ENCODE measurements around the gene ARG2. TPM values are rescaled to one million over a fixed set of nuclear protein-coding genes. Genes with fewer than 3 reads are reported as not detected.

ARG2 gene
- 4.0 TPM for polyA plus RNA-seq
- long read RNA-seq, donor 1, result 0 reads
- long read RNA-seq, donor 2, partial matches to known transcripts, result 262 of 287 reads
- long read RNA-seq, donor 2, other reads (novel, unspliced or antisense), result 23 of 287 reads
- long read RNA-seq, donor 3, result 0 reads
- long read RNA-seq, donor 4, result 0 reads
- long read RNA-seq, donor 5, result 0 reads
- long read RNA-seq, donor 6, result 0 reads
- long read RNA-seq, donor 7, partial matches to known transcripts, result 57 of 78 reads
- long read RNA-seq, donor 7, other reads (novel, unspliced or antisense), result 20 of 78 reads
- long read RNA-seq, donor 8, partial matches to known transcripts, result 0 of 4 reads
- long read RNA-seq, donor 8, other reads (novel, unspliced or antisense), result 0 of 4 reads
- long read RNA-seq, donor 9, partial matches to known transcripts, result 94 of 158 reads
- long read RNA-seq, donor 9, other reads (novel, unspliced or antisense), result 62 of 158 reads
- long read RNA-seq, donor 10, partial matches to known transcripts, result 0 of 1 reads
- long read RNA-seq, donor 10, other reads (novel, unspliced or antisense), result 0 of 1 reads
- long read RNA-seq, donor 11, partial matches to known transcripts, result 0 of 3 reads
- long read RNA-seq, donor 11, other reads (novel, unspliced or antisense), result 0 of 3 reads

GRCh38 chr14:67619446-67620216, at the start of gene ARG2:
ARG2 (plus strand) TSS chr14:67619920; CDS start chr14:67619978, 58 bp downstream.
- peak; percentile 98 to 99 for DNase-seq
- Histone ChIP-seq H3K27ac (ENCODE audit: low read length) (peak within 1 kb of the TSS; percentile 82), H3K4me1 (ENCODE audit: control insufficient read depth, insufficient read depth, low read length) (peaks cover 11% of the 10 kb centered on the region), H3K4me3 (ENCODE audit: low read length) (peak within 1 kb of the TSS; percentile 64), H3K36me3 (ENCODE audit: control insufficient read depth, insufficient read depth, low read length) (no peaks in the 10 kb centered on the region), H3K27me3 (ENCODE audit: control insufficient read depth, insufficient read depth, low read length) (peaks cover 6% of the 10 kb centered on the region), H3K9me3 (ENCODE audit: control insufficient read depth, low read depth, low read length) (no peaks in the 10 kb centered on the region)
- WGBS (ENCODE audit: insufficient coverage, low lambda C conversion rate), result no CpG with 5 or more reads among the region's 62 CpGs

DNA sequence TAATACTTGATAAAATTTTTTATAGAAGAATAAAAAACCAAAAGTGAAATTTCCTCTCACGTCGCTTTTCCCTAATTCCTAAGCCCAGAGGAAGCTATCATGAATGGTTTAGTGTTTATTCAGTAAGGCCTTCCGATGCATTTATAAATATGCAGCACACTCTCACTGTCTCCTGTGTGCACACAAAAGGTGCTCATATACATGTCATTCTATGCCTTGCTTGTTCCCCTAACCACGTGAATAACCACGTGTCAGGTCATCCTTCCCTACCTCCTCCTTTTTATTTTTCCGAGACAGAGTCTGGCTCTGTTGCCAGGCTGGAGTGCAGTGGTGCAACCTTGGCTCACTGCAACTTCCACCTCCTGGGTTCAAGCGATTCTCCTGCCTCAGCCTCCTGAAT, 49.3 kb upstream of the ARG2 start:
- peaks cover 19% of the 10 kb centered on the region for H3K4me1 ChIP-seq (ENCODE audit: control insufficient read depth, insufficient read depth, low read length)
- no peak for DNase-seq
- H3K36me3 ChIP-seq (ENCODE audit: control insufficient read depth, insufficient read depth, low read length), result peaks cover 25% of the 10 kb centered on the region
- no peaks in the 10 kb centered on the region for H3K9me3 ChIP-seq (ENCODE audit: control insufficient read depth, low read depth, low read length)
- no peaks in the 10 kb centered on the region for H3K27me3 ChIP-seq (ENCODE audit: control insufficient read depth, insufficient read depth, low read length)
- no peak overlapping the region for H3K27ac ChIP-seq (ENCODE audit: low read length)
- WGBS (ENCODE audit: insufficient coverage, low lambda C conversion rate), result 97% methylated on average over 4 of the region's 7 CpGs
- no peak overlapping the region for H3K4me3 ChIP-seq (ENCODE audit: low read length)

- Histone ChIP-seq H3K27ac (ENCODE audit: low read length) (no peak overlapping the region), H3K36me3 (ENCODE audit: control insufficient read depth, insufficient read depth, low read length) (peaks cover 29% of the 10 kb centered on the region), H3K27me3 (ENCODE audit: control insufficient read depth, insufficient read depth, low read length) (no peaks in the 10 kb centered on the region), H3K4me3 (ENCODE audit: low read length) (no peak overlapping the region), H3K4me1 (ENCODE audit: control insufficient read depth, insufficient read depth, low read length) (peaks cover 23% of the 10 kb centered on the region), H3K9me3 (ENCODE audit: control insufficient read depth, low read depth, low read length) (no peaks in the 10 kb centered on the region)
- WGBS (ENCODE audit: insufficient coverage, low lambda C conversion rate), result no CpG with 5 or more reads among the region's 14 CpGs
- DNase-seq, result peak in 1 of 2 donors; percentile 52
Measured at GRCh38 chr14:67571275-67571990, 48.3 kb upstream of the ARG2 start.

- Histone ChIP-seq H3K4me1 (ENCODE audit: control insufficient read depth, insufficient read depth, low read length) (peaks cover 27% of the 10 kb centered on the region), H3K9me3 (ENCODE audit: control insufficient read depth, low read depth, low read length) (no peaks in the 10 kb centered on the region), H3K27me3 (ENCODE audit: control insufficient read depth, insufficient read depth, low read length) (no peaks in the 10 kb centered on the region), H3K27ac (ENCODE audit: low read length) (no peak overlapping the region), H3K36me3 (ENCODE audit: control insufficient read depth, insufficient read depth, low read length) (peaks cover 29% of the 10 kb centered on the region), H3K4me3 (ENCODE audit: low read length) (no peak overlapping the region)
- WGBS (ENCODE audit: insufficient coverage, low lambda C conversion rate), result no CpG with 5 or more reads among the region's 19 CpGs
- no peak for DNase-seq
Measured at GRCh38 chr14:67571991-67572323, 47.8 kb upstream of the ARG2 start.

DNA sequence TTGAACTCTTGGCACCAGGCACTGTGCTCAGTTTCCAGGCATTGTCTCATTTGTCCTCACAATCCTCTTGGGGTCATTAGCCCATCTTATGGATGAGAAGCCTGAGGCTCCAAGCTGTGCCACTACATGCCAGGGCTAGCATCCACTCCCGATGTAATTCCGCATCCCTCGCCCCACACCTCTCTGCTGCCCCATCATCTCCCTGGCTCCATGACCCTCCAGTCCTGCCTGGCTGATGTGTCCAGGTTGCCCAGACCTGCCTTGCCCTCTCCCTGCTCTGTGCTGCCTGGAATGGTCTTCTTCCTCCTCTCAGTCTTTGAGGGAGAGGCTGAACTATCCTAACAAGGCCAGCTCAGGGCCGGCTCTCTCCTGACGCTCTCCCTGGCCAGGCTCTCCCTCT, 47.1 kb upstream of the ARG2 start:
- Histone ChIP-seq H3K9me3 (ENCODE audit: control insufficient read depth, low read depth, low read length) (no peaks in the 10 kb centered on the region), H3K4me1 (ENCODE audit: control insufficient read depth, insufficient read depth, low read length) (peaks cover 32% of the 10 kb centered on the region), H3K27me3 (ENCODE audit: control insufficient read depth, insufficient read depth, low read length) (no peaks in the 10 kb centered on the region), H3K27ac (ENCODE audit: low read length) (peak overlapping the region; percentile 40), H3K4me3 (ENCODE audit: low read length) (no peak overlapping the region), H3K36me3 (ENCODE audit: control insufficient read depth, insufficient read depth, low read length) (peaks cover 31% of the 10 kb centered on the region)
- no CpG with 5 or more reads among the region's 5 CpGs for WGBS (ENCODE audit: insufficient coverage, low lambda C conversion rate)
- DNase-seq, result no peak

GRCh38 chr14:67573228-67574010, 46.3 kb upstream of the ARG2 start:
- Histone ChIP-seq H3K4me1 (ENCODE audit: control insufficient read depth, insufficient read depth, low read length) (peaks cover 32% of the 10 kb centered on the region), H3K9me3 (ENCODE audit: control insufficient read depth, low read depth, low read length) (no peaks in the 10 kb centered on the region), H3K27ac (ENCODE audit: low read length) (peak overlapping the region; percentile 40), H3K36me3 (ENCODE audit: control insufficient read depth, insufficient read depth, low read length) (peaks cover 39% of the 10 kb centered on the region), H3K27me3 (ENCODE audit: control insufficient read depth, insufficient read depth, low read length) (no peaks in the 10 kb centered on the region), H3K4me3 (ENCODE audit: low read length) (no peak overlapping the region)
- peak in 1 of 2 donors; percentile 55 for DNase-seq
- WGBS (ENCODE audit: insufficient coverage, low lambda C conversion rate), result no CpG with 5 or more reads among the region's 15 CpGs

- no peaks in the 10 kb centered on the region for H3K27me3 ChIP-seq (ENCODE audit: control insufficient read depth, insufficient read depth, low read length)
- no peak for DNase-seq
- no peaks in the 10 kb centered on the region for H3K9me3 ChIP-seq (ENCODE audit: control insufficient read depth, low read depth, low read length)
- peaks cover 32% of the 10 kb centered on the region for H3K4me1 ChIP-seq (ENCODE audit: control insufficient read depth, insufficient read depth, low read length)
- H3K27ac ChIP-seq (ENCODE audit: low read length), result no peak overlapping the region
- no CpG with 5 or more reads among the region's 14 CpGs for WGBS (ENCODE audit: insufficient coverage, low lambda C conversion rate)
- H3K36me3 ChIP-seq (ENCODE audit: control insufficient read depth, insufficient read depth, low read length), result peaks cover 42% of the 10 kb centered on the region
- H3K4me3 ChIP-seq (ENCODE audit: low read length), result no peak overlapping the region
Measured at GRCh38 chr14:67574156-67574555, 45.6 kb upstream of the ARG2 start.

GRCh38 chr14:67574806-67575205, 44.9 kb upstream of the ARG2 start:
- no CpG with 5 or more reads among the region's 7 CpGs for WGBS (ENCODE audit: insufficient coverage, low lambda C conversion rate)
- peaks cover 32% of the 10 kb centered on the region for H3K4me1 ChIP-seq (ENCODE audit: control insufficient read depth, insufficient read depth, low read length)
- no peaks in the 10 kb centered on the region for H3K27me3 ChIP-seq (ENCODE audit: control insufficient read depth, insufficient read depth, low read length)
- H3K9me3 ChIP-seq (ENCODE audit: control insufficient read depth, low read depth, low read length), result no peaks in the 10 kb centered on the region
- DNase-seq, result no peak
- H3K36me3 ChIP-seq (ENCODE audit: control insufficient read depth, insufficient read depth, low read length), result peaks cover 45% of the 10 kb centered on the region
- no peak overlapping the region for H3K4me3 ChIP-seq (ENCODE audit: low read length)
- H3K27ac ChIP-seq (ENCODE audit: low read length), result no peak overlapping the region

DNA sequence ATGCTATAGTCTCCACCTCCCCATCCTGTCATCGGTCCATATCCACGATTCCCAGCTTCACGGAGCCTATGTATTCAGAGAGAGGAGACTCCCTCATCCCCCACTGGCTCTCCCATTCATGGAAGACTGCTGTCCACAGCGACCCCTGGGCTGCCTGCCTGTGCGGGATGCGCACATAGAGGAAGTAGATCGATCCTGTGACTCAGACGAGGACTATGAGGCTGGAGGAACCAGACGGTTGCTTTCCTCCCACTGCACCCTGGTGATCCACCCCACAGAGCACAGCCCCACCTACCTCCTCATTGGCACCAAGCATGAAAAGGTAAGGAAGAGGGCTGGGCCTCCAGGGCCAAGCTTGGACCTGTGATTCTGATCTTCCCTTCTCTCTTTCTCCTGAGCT, 44.0 kb upstream of the ARG2 start:
- no peak for DNase-seq
- Histone ChIP-seq H3K9me3 (ENCODE audit: control insufficient read depth, low read depth, low read length) (no peaks in the 10 kb centered on the region), H3K27ac (ENCODE audit: low read length) (no peak overlapping the region), H3K36me3 (ENCODE audit: control insufficient read depth, insufficient read depth, low read length) (peaks cover 44% of the 10 kb centered on the region), H3K27me3 (ENCODE audit: control insufficient read depth, insufficient read depth, low read length) (no peaks in the 10 kb centered on the region), H3K4me1 (ENCODE audit: control insufficient read depth, insufficient read depth, low read length) (peaks cover 40% of the 10 kb centered on the region), H3K4me3 (ENCODE audit: low read length) (no peak overlapping the region)
- WGBS (ENCODE audit: insufficient coverage, low lambda C conversion rate), result no CpG with 5 or more reads among the region's 9 CpGs
